Stimulated activated CD8-positive, alpha-beta memory T cell treated with anti-CD3 and anti-CD28 coated beads, Interleukin-7, amount 100 ng/mL, for 24 hours (primary cell): ENCODE results near the gene RIT2.
"Not testable (repeated sequence)": the region's sequence is repeated elsewhere in the genome, so short reads cannot be mapped to it uniquely, and the experiment has no call there.

ENCODE experiments used
- DNase-seq: peaks from one replicate; pipeline ENCODE4 v3.0.0-alpha.2; 2020; ENCODE audit warnings: low read depth

RIT2 gene

DNA sequence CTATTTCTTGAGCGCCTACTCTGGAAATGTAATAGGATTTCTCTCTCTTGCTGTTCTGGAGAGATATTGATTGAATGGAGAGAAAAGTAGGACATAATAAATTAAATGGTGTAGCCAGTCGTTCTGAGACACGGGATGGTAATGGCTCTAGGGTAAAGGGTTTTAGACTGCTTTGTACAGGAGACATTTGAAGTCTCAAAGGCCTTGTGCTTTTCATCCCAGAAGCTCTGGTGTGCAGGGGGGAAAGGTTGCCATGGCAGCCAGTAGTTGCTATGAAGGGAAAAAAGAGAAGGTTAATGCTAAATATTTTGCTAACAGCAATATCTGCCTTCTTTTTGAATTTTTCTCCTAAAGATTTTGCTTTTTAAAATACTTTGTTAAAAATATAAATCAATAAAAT lies 359.3 kb downstream of the RIT2 start:
- DNase-seq, result no peak

DNA sequence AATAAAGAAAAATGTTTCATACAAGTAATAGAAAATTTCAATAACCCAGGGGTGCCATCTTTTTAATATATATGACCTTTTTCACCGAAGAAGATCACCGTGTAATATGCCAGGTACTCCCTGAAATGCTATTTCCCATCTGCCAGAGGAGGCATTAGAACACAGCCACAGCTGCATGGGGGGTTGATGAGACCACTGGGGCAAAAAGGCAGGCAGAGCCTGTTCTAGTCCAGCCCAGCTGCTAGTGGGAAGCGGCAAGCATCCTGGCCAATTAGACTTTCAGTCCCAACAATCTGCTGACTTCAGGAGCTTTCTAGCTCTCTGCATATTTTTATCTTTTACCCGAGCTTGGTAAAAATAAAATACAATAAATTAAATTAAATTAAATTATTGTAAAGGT lies 362.6 kb downstream of the RIT2 start:
- DNase-seq, result no peak

- DNase-seq, result no peak
Observed at GRCh38 chr18:42746794-42747193, 368.7 kb downstream of the RIT2 start.

DNA sequence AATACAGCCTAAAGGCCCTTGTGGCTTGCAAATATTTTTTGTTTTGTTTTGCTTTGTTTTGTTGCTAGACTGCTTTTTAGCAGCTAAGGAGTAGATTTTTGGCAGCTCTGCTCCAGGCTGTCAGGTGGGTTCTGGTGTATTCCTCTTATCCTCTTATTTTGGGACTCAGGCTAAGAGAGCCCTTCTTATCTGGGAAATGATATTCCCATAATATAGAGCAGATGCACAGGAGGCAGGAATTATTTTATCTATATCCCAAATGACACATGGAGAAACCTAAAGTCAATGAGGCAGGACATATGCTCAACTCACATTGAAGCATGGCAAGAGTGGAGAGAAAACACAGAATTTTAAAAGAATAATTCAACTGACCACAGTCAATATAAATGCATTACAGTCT lies 369.6 kb downstream of the RIT2 start:
- DNase-seq, result no peak

GRCh38 chr18:42745171-42745570 lies 370.3 kb downstream of the RIT2 start:
- no peak for DNase-seq

DNA sequence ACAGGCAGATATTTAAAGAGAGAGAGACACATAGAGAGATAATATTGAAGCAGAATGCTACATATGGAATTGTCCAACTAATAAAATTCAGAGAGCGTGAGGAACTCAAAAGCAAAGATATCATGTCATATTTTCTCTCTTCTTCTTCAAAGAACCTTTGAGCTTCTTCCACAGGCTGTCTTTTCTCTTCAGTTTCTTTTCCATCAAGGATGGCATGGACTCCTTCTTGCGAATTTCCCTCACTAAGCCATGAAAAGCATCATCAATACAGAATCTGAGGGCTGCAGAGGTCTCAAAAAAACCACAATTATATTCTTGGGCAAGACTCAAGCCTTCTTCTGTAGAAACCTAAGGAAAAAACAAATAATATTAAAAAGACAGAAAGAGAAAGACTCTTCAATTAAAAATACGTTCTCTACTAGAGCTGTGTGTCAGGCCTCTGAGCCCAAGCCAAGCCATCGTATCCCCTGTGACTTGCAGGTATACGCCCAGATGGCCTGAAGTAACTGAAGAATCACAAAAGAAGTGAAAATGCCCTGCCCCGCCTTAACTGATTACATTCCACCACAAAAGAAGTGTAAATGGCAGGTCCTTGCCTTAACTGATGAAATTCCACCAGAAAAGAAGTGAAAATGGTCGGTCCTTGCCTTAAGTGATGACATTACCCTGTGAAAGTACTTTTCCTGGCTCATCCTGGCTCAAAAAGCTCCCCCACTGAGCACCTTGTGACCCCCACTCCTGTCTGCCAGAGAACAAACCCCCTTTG lies 371.9 kb downstream of the RIT2 start:
- DNase-seq, result no peak

DNA sequence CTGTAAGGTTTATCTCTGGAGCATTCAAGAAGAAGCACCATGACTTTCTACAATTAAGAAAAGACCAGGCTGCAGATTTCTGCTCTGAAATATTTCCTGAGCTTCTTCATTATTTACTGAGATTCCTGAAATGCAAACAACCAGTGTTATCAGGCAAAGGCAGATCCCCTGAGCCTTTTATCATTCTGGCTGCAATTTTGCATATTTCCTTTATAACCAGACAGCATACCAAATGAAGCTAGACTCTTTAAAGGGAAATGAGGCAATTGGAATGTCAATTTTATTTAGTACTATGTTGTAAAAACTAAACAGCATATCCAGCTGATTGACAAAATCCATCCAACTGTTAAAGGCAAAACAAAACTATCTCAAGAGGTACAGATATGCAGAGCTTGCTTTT lies 372.5 kb downstream of the RIT2 start:
- no peak for DNase-seq

DNA sequence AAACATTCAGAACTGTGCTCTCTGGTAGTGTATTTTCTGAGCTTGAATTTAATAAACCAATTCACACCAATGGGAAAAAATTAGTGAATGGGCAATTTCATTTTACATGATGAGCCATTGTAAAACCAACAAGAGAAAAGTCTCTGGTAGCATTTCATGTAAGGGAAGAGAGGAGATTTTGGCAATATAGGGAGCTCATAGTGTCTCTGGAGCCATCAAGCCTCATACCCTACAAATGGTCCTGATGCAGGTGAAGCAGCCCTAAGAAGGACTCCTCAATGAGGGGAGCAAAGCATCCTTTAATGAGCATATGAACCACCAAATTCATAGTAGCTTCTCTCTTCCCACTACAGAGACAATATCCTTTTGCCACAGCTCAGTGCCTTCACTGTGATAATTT lies 373.0 kb downstream of the RIT2 start:
- no peak for DNase-seq

DNA sequence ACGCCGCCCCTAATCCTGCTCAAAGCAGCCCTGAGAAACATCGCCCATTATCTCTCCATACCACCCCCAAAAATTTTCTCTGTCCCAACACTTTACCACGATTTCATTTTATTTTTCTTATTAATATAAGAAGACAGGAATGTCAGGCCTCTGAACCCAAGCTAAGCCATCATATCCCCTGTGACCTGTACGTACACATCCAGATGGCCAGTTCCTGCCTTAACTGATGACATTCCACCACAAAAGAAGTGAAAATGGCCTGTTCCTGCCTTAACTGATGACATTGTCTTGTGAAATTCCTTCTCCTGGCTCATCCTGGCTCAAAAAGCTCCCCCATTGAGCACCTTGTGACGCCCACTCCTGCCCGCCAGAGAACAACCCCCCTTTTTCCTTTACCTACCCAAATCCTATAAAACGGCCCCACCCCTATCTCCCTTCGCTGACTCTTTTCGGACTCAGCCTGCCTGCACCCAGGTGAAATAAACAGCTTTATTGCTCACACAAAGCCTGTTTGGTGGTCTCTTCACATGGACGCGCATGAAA lies 373.6 kb downstream of the RIT2 start:
- not testable (repeated sequence) for DNase-seq

GRCh38 chr18:42741299-42741698 lies 374.2 kb downstream of the RIT2 start:
- not testable (repeated sequence) for DNase-seq

GRCh38 chr18:42736074-42736473 lies 379.4 kb downstream of the RIT2 start:
- no peak for DNase-seq

DNA sequence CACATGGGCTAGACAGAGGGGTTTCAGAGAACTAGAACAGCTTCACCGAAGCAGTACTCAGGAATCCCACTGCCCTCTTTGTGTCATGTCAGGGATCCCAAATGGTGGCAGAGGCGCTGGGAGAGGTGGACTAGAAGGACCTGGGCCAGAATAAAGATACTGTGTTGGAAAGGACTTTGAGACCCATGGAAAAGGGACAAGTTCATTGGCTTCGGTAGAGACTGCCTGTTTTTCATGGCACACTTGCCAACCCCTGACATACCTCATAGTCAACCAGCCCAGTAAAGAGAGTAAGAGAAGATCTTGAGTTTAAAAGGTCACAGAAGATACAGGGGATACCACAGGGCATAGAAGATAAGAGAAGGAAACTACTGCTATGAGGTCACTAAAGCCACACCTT lies 381.0 kb downstream of the RIT2 start:
- no peak for DNase-seq

DNA sequence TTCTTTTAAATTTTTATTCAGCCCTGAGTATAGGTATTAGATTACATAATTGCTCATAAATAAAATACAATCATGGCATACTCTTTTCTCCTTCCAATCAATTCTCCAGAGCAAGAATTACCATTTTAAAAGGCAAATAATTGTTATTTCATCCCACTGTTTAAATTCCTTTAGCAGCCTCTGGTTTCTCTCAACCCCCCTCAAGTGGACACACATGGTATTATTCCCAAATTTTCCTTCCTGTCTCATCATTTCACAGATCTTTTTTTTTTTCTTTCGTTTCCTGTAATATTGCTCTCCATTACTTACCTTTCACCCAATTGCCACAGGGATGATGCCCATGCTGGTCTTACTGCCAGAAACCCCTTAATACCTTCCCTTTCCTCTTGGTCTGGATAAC lies 385.2 kb downstream of the RIT2 start:
- DNase-seq, result no peak

- no peak for DNase-seq
Observed at GRCh38 chr18:42719221-42719620, 396.3 kb downstream of the RIT2 start.

DNA sequence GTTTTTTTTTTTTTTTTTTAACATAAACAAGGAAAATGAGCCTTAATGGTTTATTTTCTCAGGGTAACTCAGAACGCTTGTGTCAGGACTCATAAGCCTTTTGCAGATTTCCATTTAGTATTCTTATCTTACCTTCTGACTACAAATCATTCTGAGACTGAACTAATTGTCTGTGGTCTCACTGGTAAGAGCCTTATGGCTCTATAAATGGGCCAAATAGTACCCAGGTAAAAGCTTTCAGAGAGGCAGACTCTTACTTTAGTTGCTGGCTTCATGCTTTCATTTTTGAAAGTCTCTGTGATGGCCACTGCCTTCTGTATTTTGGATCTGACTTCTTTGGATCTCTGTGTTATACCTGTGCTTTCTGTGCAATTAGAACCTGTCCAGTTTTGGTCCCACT lies 403.4 kb downstream of the RIT2 start:
- DNase-seq, result no peak

DNA sequence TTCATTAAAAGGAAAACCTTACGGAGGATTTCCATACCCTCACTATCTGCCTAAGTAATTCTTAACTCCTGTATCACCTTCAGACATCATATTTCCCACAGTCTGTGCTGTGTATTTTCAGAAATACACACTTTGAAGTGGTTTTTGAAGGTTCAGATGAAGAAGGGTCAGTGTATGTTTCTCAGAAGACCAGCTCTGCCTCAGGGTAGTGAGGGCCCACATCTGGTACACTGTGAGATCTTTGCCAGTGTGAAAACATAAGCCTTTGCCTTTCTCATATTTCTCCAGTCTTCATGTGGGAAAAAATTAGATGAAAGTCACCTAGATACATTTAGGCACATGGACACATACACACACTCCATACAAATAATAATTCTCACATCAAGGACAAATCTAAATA lies 408.4 kb downstream of the RIT2 start:
- no peak for DNase-seq

- no peak for DNase-seq
Observed at GRCh38 chr18:42706618-42707017, 408.9 kb downstream of the RIT2 start.

DNA sequence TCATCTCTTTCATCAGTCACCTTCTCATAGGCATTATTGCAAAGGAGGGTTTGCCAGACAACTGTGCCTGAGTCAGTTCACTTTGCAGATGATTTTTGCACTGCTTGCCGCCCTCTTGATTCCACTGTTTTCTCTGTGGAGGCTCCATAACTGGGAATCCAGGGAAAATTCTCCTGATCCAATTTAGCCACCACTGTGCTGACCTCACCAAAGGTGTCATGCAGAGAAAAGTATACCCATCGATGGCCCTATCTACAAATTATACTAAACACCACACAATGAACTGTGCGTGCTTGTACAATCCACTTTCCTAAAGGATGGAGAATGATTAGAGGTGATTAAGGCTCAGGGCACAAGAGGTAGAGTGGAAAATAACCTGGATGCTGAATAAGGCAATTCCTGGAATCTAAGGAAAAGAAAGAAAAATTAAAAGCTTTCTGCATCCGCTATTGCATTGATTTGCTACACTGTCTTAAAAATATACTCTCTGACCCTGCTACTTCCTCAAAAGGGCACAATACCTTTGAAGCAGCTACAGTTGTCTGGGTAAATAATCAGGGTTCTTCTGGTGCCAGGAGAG lies 409.4 kb downstream of the RIT2 start:
- DNase-seq, result no peak
